ENCODE measurements around the gene FYCO1. TPM values are rescaled to one million over a fixed set of nuclear protein-coding genes. Genes with fewer than 3 reads are reported as not detected.
"Not testable (repeated sequence)": the region's sequence is repeated elsewhere in the genome, so short reads cannot be mapped to it uniquely, and the experiment has no call there.

FYCO1 gene
- 13.0 and 14.2 TPM in 2 replicates for polyA plus RNA-seq (2011; rRNA removed)
- polyA minus RNA-seq (2011; rRNA and poly(A)+ RNA removed), result 19.8 and 27.2 TPM in 2 replicates

- POLR2A ChIA-PET, result no interaction called here
- H3K36me3 ChIP-seq (ENCODE audit: control insufficient read depth, insufficient read depth, low read length), result peaks cover 2% of the 10 kb centered on the region; the same call in 1 of the 2 replicates
- peak; percentile 43 for DNase-seq (ENCODE audit: low read depth)
- H3K4me3 ChIP-seq (ENCODE audit: low read depth, low read length), result peak within 1 kb of the TSS; percentile 89
- peaks cover 1% of the 10 kb centered on the region for H3K27me3 ChIP-seq (ENCODE audit: control insufficient read depth, insufficient read depth, low read length)
- no peak for TF ChIP-seq CTCF (IDR thresholded peaks at IDR 0.05; ENCODE audit: insufficient read depth, low read depth, low read length)
- CTCF ChIA-PET, result interaction anchor here (0.8 to 2.3 kb wide), 4 partner anchors 10 to 84 kb away, joined by 3 to 8 read pairs (median 4); no protein-coding TSS in a partner anchor
Observed at GRCh38 chr3:45995236-45996192, at the start of gene FYCO1. Gene FYCO1 (minus strand): TSS chr3:45995824. CDS start chr3:45984910, 10,914 bp downstream.

- ChIA-PET CTCF (no interaction called here), POLR2A (no interaction called here)
- Histone ChIP-seq H3K4me3 (ENCODE audit: low read depth, low read length) (no peak overlapping the region), H3K36me3 (ENCODE audit: control insufficient read depth, insufficient read depth, low read length) (no peaks in the 10 kb centered on the region), H3K27me3 (ENCODE audit: control insufficient read depth, insufficient read depth, low read length) (peaks cover 3% of the 10 kb centered on the region)
- no peak for DNase-seq (ENCODE audit: low read depth)
- TF ChIP-seq CTCF (IDR thresholded peaks at IDR 0.05; ENCODE audit: insufficient read depth, low read depth, low read length), result no peak
Observed at GRCh38 chr3:46038916-46039315, 43.3 kb upstream of the FYCO1 start.

- POLR2A ChIA-PET; H3K36me3 ChIP-seq (ENCODE audit: control insufficient read depth, insufficient read depth, low read length); H3K27me3 ChIP-seq (ENCODE audit: control insufficient read depth, insufficient read depth, low read length); CTCF ChIA-PET; H3K4me3 ChIP-seq (ENCODE audit: low read depth, low read length); DNase-seq (ENCODE audit: low read depth): not testable (repeated sequence)
Observed at GRCh38 chr3:46038071-46038470, 42.4 kb upstream of the FYCO1 start.

GRCh38 chr3:46036191-46036590, 40.6 kb upstream of the FYCO1 start:
- ChIA-PET CTCF (no interaction called here), POLR2A (no interaction called here)
- H3K27me3 ChIP-seq (ENCODE audit: control insufficient read depth, insufficient read depth, low read length), result peaks cover 4% of the 10 kb centered on the region
- no peak for DNase-seq (ENCODE audit: low read depth)
- H3K4me3 ChIP-seq (ENCODE audit: low read depth, low read length), result no peak overlapping the region
- no peak for TF ChIP-seq CTCF (IDR thresholded peaks at IDR 0.05; ENCODE audit: insufficient read depth, low read depth, low read length)
- no peaks in the 10 kb centered on the region for H3K36me3 ChIP-seq (ENCODE audit: control insufficient read depth, insufficient read depth, low read length)

GRCh38 chr3:46031747-46032146, 36.1 kb upstream of the FYCO1 start:
- TF ChIP-seq CTCF (IDR thresholded peaks at IDR 0.05; ENCODE audit: insufficient read depth, low read depth, low read length), result no peak
- Histone ChIP-seq H3K4me3 (ENCODE audit: low read depth, low read length) (no peak overlapping the region), H3K27me3 (ENCODE audit: control insufficient read depth, insufficient read depth, low read length) (peaks cover 4% of the 10 kb centered on the region), H3K36me3 (ENCODE audit: control insufficient read depth, insufficient read depth, low read length) (no peaks in the 10 kb centered on the region)
- no peak for DNase-seq (ENCODE audit: low read depth)
- ChIA-PET CTCF (no interaction called here), POLR2A (no interaction called here)

All from BJ (cell line).